ENCODE measurements around the gene SAFB.
"Not testable (repeated sequence)": the region's sequence is repeated elsewhere in the genome, so short reads cannot be mapped to it uniquely, and the experiment has no call there.

SAFB gene

GRCh38 chr19:5600797-5601196, 22.1 kb upstream of the SAFB start:
- H3K4me3 ChIP-seq, result no peak overlapping the region
- intact Hi-C loops (cut with DNase I; ENCODE audit: low total_unique reads), result no loop called here
- H3K9me3 ChIP-seq, result no peaks in the 10 kb centered on the region
- no peak for DNase-seq
- H3K4me1 ChIP-seq, result no peaks in the 10 kb centered on the region
- no peak for TF ChIP-seq CTCF (IDR thresholded peaks at IDR 0.05)
- peaks cover 86 to 100% (median 92%) of the 10 kb centered on the region in 3 donors for H3K36me3 ChIP-seq
- H3K27ac ChIP-seq, result no peak overlapping the region
- H3K27me3 ChIP-seq, result no peaks in the 10 kb centered on the region

GRCh38 chr19:5603626-5604025, 19.3 kb upstream of the SAFB start:
- peaks cover 77 to 100% (median 92%) of the 10 kb centered on the region in 3 donors for H3K36me3 ChIP-seq
- no peak overlapping the region for H3K4me3 ChIP-seq
- H3K9me3 ChIP-seq, result no peaks in the 10 kb centered on the region
- intact Hi-C loops (cut with DNase I; ENCODE audit: low total_unique reads), result no loop called here
- no peak overlapping the region for H3K27ac ChIP-seq
- no peak for DNase-seq
- no peaks in the 10 kb centered on the region for H3K4me1 ChIP-seq
- no peak for TF ChIP-seq CTCF (IDR thresholded peaks at IDR 0.05)
- no peaks in the 10 kb centered on the region for H3K27me3 ChIP-seq

- intact Hi-C loops (cut with DNase I; ENCODE audit: low total_unique reads), result no loop called here
These were observed 17.5 kb upstream of the SAFB start for GRCh38 chr19:5605362-5605761.

GRCh38 chr19:5607318-5608275, 15.3 kb upstream of the SAFB start:
- intact Hi-C loops (cut with DNase I; ENCODE audit: low total_unique reads), result no loop called here
- no peaks in the 10 kb centered on the region for H3K27me3 ChIP-seq
- no peak for TF ChIP-seq CTCF (IDR thresholded peaks at IDR 0.05)

More at GRCh38 chr19:5605362-5605761, 17.5 kb upstream of the SAFB start:
- DNase-seq, result no peak
- no peaks in the 10 kb centered on the region for H3K9me3 ChIP-seq
- H3K4me1 ChIP-seq, result no peaks in the 10 kb centered on the region
- TF ChIP-seq CTCF (IDR thresholded peaks at IDR 0.05), result no peak
- H3K36me3 ChIP-seq, result peaks cover 78 to 100% (median 89%) of the 10 kb centered on the region in 3 donors
- no peak overlapping the region for H3K4me3 ChIP-seq
- H3K27me3 ChIP-seq, result no peaks in the 10 kb centered on the region
- no peak overlapping the region for H3K27ac ChIP-seq

GRCh38 chr19:5608291-5608690, 14.6 kb upstream of the SAFB start:
- intact Hi-C loops (cut with DNase I; ENCODE audit: low total_unique reads), result no loop called here
- DNase-seq, result no peak
- H3K27me3 ChIP-seq, result no peaks in the 10 kb centered on the region
- no peak overlapping the region for H3K4me3 ChIP-seq
- H3K27ac ChIP-seq, result no peak overlapping the region
- H3K9me3 ChIP-seq, result no peaks in the 10 kb centered on the region
- no peak for TF ChIP-seq CTCF (IDR thresholded peaks at IDR 0.05)
- peaks cover 73 to 92% (median 89%) of the 10 kb centered on the region in 3 donors for H3K36me3 ChIP-seq
- no peaks in the 10 kb centered on the region for H3K4me1 ChIP-seq

More at GRCh38 chr19:5607318-5608275, 15.3 kb upstream of the SAFB start:
- Histone ChIP-seq H3K27ac (no peak overlapping the region), H3K9me3 (no peaks in the 10 kb centered on the region), H3K4me1 (no peaks in the 10 kb centered on the region), H3K36me3 (peaks cover 73 to 92% (median 89%) of the 10 kb centered on the region in 3 donors), H3K4me3 (no peak overlapping the region)
- DNase-seq, result no peak

GRCh38 chr19:5608766-5609165, 14.1 kb upstream of the SAFB start:
- H3K4me1 ChIP-seq; intact Hi-C loops (cut with DNase I; ENCODE audit: low total_unique reads); H3K27ac ChIP-seq; H3K9me3 ChIP-seq; DNase-seq; H3K27me3 ChIP-seq; H3K4me3 ChIP-seq: not testable (repeated sequence)
- H3K36me3 ChIP-seq, result peaks cover 76 to 92% (median 89%) of the 10 kb centered on the region in 3 donors
